GM19455 (cell line): ENCODE data around the gene MUSTN1.

ENCODE experiments used
- ATAC-seq: cut with Tn5 transposase; IDR thresholded peaks from one replicate; pipeline ENCODE4 v1.9.1; 2021; ENCODE audit not compliant: unreplicated experiment

Gene MUSTN1

DNA sequence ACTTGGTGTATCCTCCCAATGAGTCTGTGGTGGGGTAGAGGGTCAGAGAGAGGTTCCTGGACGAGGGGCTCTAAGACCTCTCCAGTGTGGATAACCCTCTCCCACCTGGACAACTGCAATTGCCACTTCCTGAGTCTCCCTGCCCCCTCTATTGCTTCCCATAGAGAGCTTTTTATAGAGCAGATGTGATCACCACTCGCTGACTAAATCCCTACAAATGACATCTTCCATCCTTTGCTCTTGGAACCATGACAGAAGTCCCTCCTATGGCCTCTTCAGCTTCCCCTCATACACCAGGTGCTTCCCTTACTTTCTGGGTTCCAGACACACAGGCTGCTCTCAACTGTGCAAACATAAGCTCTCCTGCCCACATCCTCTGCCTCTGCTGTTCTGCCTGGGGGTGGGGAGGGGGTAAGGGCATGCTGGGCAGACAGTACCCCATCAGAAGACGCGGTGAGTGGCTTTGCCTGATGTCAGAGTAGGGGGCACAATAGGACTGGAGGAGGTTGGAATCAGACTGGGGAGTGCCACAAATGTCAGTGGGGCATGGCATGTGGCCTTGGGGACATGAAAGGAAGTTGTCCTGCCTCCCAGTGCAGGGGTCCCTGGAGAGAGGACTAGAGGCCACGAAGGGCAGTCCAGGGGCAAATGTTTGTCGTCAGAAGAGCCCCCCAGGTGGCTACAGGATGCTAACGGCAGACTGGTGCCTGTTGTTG lies 25.0 kb downstream of the MUSTN1 start:
- ATAC-seq: no peak

GRCh38 chr3:52809149-52809548 lies 25.7 kb downstream of the MUSTN1 start:
- no peak for ATAC-seq

GRCh38 chr3:52805270-52806039 lies 29.4 kb downstream of the MUSTN1 start:
- no peak for ATAC-seq

DNA sequence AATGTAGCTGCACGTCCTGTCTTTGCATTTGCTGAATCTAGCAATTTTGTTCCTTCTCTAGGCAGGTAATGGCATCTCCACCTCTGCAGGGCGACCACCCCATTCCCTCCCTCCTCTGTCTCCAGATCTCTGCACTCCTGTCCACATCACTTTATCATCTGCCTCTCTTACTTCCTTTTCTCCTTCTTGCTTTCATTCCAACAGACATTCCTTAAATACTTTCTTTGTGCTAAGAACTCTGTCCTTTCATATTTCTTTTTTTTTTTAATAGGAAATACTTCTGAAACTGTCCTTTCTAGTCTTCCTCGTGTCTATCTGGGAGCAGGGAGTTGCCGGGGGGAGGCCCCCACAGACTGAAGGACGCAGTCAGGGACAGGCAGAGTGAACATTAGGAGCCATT lies 33.0 kb downstream of the MUSTN1 start:
- no peak for ATAC-seq

DNA sequence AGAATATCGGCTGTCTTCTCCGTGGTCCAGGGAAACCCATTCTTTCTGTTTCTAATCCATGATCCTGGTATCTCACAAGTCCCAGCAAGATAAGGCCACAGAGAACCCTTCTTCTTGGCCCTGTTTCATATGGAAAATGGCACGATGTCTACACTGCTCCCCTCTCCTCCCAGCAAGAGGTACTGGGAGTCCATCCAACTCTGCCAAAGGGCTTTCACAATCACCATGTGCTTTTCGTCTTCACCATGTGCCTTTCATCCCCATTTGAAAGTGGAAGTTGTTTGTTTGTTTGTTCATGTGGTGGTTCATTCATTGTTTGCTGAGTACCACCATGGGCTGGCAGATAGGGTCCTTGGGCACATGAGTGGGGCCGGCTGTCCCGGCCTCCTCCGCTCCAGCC lies 34.7 kb downstream of the MUSTN1 start:
- ATAC-seq: no peak

DNA sequence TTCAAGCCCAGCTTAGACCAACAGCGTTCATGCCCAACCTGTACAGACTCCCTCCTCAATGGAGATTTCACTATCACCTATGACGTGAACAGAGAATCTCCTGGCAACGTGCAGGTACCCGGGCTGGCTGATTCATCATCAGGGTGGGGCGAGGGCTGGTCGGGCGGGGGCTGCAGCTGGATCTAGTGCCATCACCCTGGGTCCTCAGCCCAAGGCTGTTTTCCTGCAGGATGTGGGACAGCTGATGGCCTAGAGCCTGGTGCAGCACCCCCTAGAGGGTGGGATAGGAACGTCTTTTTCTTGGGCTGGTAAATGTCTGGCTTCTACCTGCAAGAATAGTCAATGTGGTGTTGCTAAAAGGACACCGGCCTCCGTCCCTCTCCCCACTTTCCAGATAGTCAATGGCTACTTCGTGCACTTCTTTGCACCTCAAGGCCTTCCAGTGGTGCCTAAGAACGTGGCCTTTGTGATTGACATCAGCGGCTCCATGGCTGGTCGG lies 35.8 kb downstream of the MUSTN1 start:
- no peak for ATAC-seq

- ATAC-seq: no peak
Observed at GRCh38 chr3:52798376-52798977, 36.3 kb downstream of the MUSTN1 start.

- ATAC-seq: no peak
Observed at GRCh38 chr3:52796411-52796810, 38.4 kb downstream of the MUSTN1 start.

- ATAC-seq: no peak
Observed at GRCh38 chr3:52795298-52795900, 39.4 kb downstream of the MUSTN1 start.

DNA sequence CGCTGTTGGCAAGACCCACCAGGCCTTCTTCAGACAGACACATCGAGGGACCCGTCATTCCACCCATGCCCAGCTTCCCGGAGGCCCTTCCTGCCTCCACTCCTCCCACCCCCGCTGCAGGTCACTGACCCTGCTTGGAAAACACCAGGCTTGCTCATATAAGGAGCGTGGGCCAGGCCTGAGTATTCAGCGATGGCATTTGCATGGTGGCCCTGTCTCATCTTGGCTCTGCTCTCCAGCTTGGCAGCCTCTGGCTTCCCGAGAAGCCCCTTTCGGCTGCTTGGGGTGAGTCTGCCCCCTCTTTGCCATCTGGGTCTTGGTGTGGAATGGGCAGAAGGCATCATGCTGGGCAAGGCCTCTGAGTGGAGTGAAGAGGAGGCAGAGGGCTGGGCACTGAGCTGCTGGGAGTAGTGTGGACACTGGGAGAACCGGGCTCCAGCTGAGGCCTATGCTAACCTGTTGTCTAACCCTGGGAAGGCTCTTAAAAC lies 40.2 kb downstream of the MUSTN1 start, which contains the start of gene ITIH3:
Gene ITIH3 (plus strand): TSS at position 185 of the 488 bp plus-strand sequence. CDS start 8 bp downstream, at position 193.
- no peak for ATAC-seq

DNA sequence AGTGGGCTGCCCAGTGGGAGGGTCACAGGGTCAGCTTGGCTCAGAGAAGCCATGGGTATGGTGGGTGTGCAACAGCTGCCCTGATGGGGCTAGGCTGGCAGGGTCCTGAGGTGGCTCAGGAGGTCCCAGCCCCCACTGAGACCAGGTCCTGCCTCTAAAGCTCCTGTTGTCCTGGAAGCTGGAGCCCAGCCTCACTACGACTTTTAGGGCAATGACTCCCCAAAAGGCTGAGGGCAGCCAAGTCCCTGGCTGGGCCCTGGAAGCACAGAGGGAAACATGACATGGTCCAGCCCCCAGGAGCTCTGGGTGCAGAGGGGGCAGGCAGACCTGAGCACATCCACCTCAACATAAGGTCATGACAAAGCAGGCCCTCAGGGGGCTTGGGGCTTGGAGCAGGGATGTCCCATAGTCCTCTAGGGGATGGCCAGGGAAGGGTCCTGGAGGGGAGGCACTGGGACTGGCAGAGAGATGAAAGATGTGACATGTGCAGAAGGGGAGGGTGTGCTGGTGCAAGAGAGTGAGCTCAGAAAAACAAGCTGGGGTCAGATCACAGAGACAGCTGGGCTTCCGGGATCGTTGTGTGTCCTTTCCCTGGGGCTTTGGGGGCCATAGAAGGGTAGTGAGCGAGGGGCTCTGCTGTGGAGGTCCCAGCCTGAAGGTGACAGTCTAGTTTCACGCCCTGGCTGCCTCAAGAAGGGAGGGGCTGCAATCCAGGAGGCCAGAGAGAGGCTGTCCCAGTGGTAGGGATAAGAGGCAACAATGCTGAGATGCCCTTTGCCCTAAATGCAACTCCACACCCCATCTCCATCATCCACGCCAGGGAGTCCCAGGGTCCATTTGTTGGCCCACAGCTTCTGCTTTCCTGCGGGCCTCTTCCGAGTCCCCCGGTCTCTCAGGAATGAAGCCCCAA lies 40.9 kb downstream of the MUSTN1 start:
- no peak for ATAC-seq

DNA sequence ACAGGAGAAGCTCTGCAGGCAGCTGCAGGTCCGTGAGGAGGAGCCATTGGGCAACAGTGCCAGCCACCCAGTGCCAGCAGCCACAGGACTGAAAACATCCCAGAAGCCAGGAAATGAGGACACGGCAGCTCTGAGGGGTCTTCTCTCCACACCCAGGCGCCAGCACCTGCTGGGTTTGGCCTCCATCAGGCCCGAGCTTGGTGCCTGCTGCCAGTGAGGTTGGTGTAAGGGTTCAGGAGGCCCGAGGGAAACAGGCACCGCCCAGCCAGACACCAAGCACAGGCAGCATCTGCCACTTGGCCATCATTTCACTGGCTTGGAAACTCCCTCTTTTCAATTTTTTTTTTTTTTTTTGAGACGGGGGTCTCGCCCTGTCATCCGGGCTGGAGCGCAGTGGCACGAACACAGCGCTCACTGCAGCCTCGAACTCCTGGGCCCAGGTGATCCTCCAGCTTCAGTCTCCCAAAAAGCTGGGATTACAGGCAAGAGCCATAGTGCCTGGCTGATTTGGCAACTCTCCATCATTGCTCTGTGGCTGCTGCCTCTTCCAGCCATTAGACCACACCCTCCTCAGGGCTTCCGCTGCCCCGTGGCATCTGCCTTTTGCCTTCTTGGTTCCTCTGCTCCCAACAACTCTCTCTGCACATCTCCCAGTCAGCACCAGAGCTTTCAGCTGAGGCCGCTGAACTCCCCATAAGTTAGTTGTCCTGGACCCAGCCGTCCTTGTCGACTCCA lies 41.7 kb downstream of the MUSTN1 start:
- no peak for ATAC-seq

- no peak for ATAC-seq
Observed at GRCh38 chr3:52792413-52792812, 42.4 kb downstream of the MUSTN1 start.

GRCh38 chr3:52791928-52792327 lies 42.9 kb downstream of the MUSTN1 start:
- ATAC-seq: no peak

- no peak for ATAC-seq
Observed at GRCh38 chr3:52791366-52791765, 43.5 kb downstream of the MUSTN1 start.

DNA sequence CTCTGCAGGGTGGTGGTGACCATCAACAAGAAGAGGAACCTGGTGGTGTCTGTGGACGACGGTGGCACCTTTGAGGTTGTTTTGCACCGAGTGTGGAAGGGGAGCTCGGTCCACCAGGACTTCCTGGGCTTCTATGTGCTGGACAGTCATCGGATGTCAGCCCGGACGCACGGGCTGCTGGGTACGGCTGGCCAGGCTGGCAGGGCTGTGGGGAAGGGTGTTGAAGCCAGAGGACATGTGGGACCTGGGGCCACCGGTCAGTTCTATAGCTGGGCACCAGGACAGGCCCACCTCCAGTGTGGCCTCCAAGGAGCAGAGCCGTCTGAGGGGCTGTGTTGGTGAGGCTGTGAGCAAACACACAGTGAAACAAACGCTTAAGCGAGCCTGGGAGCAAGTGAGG lies 44.1 kb downstream of the MUSTN1 start:
- no peak for ATAC-seq

- no peak for ATAC-seq
Observed at GRCh38 chr3:52790337-52790736, 44.5 kb downstream of the MUSTN1 start.

DNA sequence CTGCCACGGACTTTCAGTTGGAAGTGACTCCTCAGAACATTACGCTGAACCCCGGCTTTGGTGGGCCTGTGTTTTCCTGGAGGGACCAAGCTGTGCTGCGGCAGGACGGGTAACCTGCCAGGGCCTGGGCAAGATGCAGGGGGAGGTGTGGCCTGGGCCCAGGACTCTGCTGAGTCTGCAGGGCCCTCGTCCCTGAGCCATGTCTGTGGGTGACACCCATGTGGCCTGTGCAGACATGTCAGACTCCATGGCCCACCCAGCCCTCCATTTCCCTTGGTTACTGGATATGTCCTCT lies 45.1 kb downstream of the MUSTN1 start:
- ATAC-seq: no peak

DNA sequence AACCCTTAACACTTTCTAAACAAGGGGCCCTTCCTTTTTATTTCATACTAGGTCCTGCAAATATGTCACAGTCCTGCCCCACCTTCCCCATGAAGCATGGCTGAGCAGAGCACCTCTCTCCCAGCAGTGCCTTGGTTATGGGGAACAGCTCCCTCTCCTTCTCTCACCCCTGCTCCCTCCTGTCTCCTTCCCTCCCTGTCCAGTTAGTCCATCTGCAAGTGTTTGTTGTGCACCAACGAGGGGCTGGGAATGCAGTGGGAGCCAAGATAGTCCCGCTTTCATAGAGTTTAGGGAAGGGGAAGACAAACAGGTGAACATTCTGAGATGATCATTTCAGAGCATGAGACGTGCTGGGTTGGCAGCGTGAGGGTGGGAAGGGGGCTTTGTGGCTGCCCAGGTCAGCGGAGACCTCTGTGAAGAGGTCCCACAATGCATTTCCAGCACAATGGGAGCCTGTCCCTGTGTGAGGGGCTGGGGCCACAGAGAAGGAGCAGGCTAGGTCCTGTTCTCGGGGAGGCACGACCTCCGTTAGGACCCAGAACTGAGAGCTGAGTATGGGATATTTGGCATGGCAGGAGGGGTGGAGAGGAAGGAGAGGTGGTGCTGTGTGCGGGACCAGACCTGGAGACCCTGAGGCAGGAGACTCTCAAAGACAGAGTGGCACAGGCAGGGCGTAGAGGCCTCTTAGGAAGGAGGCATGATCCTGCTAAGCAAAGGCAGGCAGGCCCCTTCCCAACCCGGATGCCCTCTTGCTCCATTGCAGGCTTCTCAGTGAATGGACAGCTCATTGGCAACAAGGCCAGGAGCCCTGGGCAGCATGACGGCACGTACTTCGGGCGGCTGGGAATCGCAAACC lies 45.7 kb downstream of the MUSTN1 start:
- no peak for ATAC-seq
